Measurements from ENCODE around the gene PTGIR.

The PTGIR gene

GRCh38 chr19:46624958-46625661 lies at the start of gene PTGIR:
Gene PTGIR (minus strand): TSS chr19:46625089. CDS start chr19:46624225, 864 bp downstream.
- DNase-seq, result peak; percentile 32

- no peak for DNase-seq
These were observed 45.9 kb upstream of the PTGIR start for GRCh38 chr19:46670813-46671212.

- no peak for DNase-seq
These were observed 43.8 kb upstream of the PTGIR start for GRCh38 chr19:46668662-46669061.

GRCh38 chr19:46665072-46665471 lies 40.2 kb upstream of the PTGIR start:
- no peak for DNase-seq

GRCh38 chr19:46661735-46662592 lies 37.1 kb upstream of the PTGIR start:
- DNase-seq, result peak; percentile 93

- DNase-seq, result peak; percentile 100
These were observed 36.3 kb upstream of the PTGIR start, which contains the start of gene DACT3 for GRCh38 chr19:46661020-46661731. Gene DACT3 (minus strand): TSS chr19:46661182. CDS start chr19:46661064, 118 bp downstream.

- peak; percentile 61 for DNase-seq
These were observed 35.7 kb upstream of the PTGIR start for GRCh38 chr19:46660551-46661019.

GRCh38 chr19:46660008-46660517 lies 35.2 kb upstream of the PTGIR start:
- DNase-seq, result peak; percentile 67

- peak; percentile 66 for DNase-seq
These were observed 34.5 kb upstream of the PTGIR start for GRCh38 chr19:46659151-46660007.

- no peak for DNase-seq
These were observed 31.7 kb upstream of the PTGIR start for GRCh38 chr19:46656541-46656940.

GRCh38 chr19:46654621-46655152 lies 29.8 kb upstream of the PTGIR start:
- no peak for DNase-seq

- no peak for DNase-seq
These were observed 25.6 kb upstream of the PTGIR start for GRCh38 chr19:46650445-46650844.

GRCh38 chr19:46648961-46649960 lies 24.4 kb upstream of the PTGIR start:
- peak; percentile 56 for DNase-seq

GRCh38 chr19:46648060-46648960 lies 23.4 kb upstream of the PTGIR start:
- DNase-seq, result peak; percentile 48

GRCh38 chr19:46646402-46646801 lies 21.5 kb upstream of the PTGIR start:
- no peak for DNase-seq

GRCh38 chr19:46644720-46645119 lies 19.8 kb upstream of the PTGIR start:
- no peak for DNase-seq

GRCh38 chr19:46640656-46641055 lies 15.8 kb upstream of the PTGIR start:
- no peak for DNase-seq

GRCh38 chr19:46639358-46640182 lies 14.7 kb upstream of the PTGIR start:
- peak; percentile 58 for DNase-seq
